IMR-90 (cell line): ENCODE results near the gene SLC8A1.

ENCODE experiments used
- CTCF ChIP-seq: conservative IDR thresholded peaks from 2 replicates; pipeline ENCODE4 v1.5.1; 2012; ENCODE audit warnings: mild to moderate bottlenecking, low read depth, low read length, improper control_type of control experiment
- USF2 ChIP-seq: fragments of 150-350 bp; IDR thresholded peaks from 2 replicates; pipeline ENCODE4 v1.6.1; 2017; ENCODE audit warnings: mild to moderate bottlenecking, antibody characterized with exemption, low read length, low read depth

- TF ChIP-seq CTCF (no peak), USF2 (no peak)
Observed at GRCh38 chr2:40431600-40431955, 20.3 kb downstream of the SLC8A1 start.
